Neuronal stem cell (in vitro differentiated cells): ENCODE results near the gene TBX1.

Experiments
- DNase-seq: peaks from one replicate; pipeline ENCODE4 v3.0.0-alpha.2; 2013; ENCODE audit warnings: low spot score
- H2AFZ ChIP-seq: one replicate; pipeline ENCODE4 v1.6.1; 2013; ENCODE audit warnings: mild to moderate bottlenecking, low read length, inconsistent platforms
- H2AK5ac ChIP-seq: 2 replicates; pipeline ENCODE4 v1.6.1; 2013; ENCODE audit warnings: low read depth, mild to moderate bottlenecking, inconsistent platforms, low read length, moderate library complexity, mixed read lengths
- H2BK120ac ChIP-seq: 2 replicates; pipeline ENCODE4 v1.6.1; 2013; ENCODE audit warnings: low read depth, mild to moderate bottlenecking, inconsistent platforms, low read length, moderate library complexity, mixed read lengths
- H2BK12ac ChIP-seq: one replicate; pipeline ENCODE4 v1.6.1; 2013; ENCODE audit warnings: low read length, inconsistent platforms
- H2BK15ac ChIP-seq: 2 replicates; pipeline ENCODE4 v1.6.1; 2013; ENCODE audit warnings: mild to moderate bottlenecking, low read length, inconsistent platforms, mixed read lengths
- H2BK5ac ChIP-seq: one replicate; pipeline ENCODE4 v1.6.1; 2013; ENCODE audit warnings: inconsistent platforms, mild to moderate bottlenecking, low read length, moderate library complexity
- H3K14ac ChIP-seq: one replicate; pipeline ENCODE4 v1.6.1; 2013; ENCODE audit warnings: low read length, inconsistent platforms
- H3K18ac ChIP-seq: 2 replicates; pipeline ENCODE4 v1.6.1; 2013; ENCODE audit warnings: low read length, inconsistent platforms
- H3K23ac ChIP-seq: 2 replicates; pipeline ENCODE4 v1.6.1; 2013; ENCODE audit warnings: low read depth, mild to moderate bottlenecking, mixed read lengths, low read length, inconsistent platforms; ENCODE audit not compliant: poor library complexity
- H3K27ac ChIP-seq: replicated peaks from 3 replicates; pipeline ENCODE4 v1.5.1; 2013; ENCODE audit warnings: low read length, inconsistent platforms
- H3K27me3 ChIP-seq, 3 experiments: 2 replicates each; pipeline ENCODE4 v1.6.1; 2013; ENCODE audit warnings: low read length in 3 of 3, mild to moderate bottlenecking in 2 of 3, inconsistent platforms in 1 of 3, low read depth in 1 of 3, mixed read lengths in 1 of 3, moderate library complexity in 1 of 3; ENCODE audit not compliant: control insufficient read depth in 3 of 3, insufficient read depth in 3 of 3
- H3K36me3 ChIP-seq, 2 donors: replicated peaks in 1 of 2; 2 replicates each; pipeline ENCODE4 v1.6.1; 2013; ENCODE audit warnings: low read length in 2 of 2; ENCODE audit not compliant: control insufficient read depth in 2 of 2, insufficient read depth in 2 of 2
- H3K4ac ChIP-seq: 2 replicates; pipeline ENCODE4 v1.6.1; 2013; ENCODE audit warnings: inconsistent platforms, mild to moderate bottlenecking, low read length, moderate library complexity
- H3K4me1 ChIP-seq, 2 donors: 1 replicate in 1 of 2; 2 replicates in 1 of 2; pipeline ENCODE4 v1.6.1; 2013; ENCODE audit warnings: low read length in 2 of 2, low read depth in 1 of 2; ENCODE audit not compliant: control insufficient read depth in 2 of 2, insufficient read depth in 1 of 2
- H3K4me2 ChIP-seq: one replicate; pipeline ENCODE4 v1.6.1; 2013; ENCODE audit warnings: mild to moderate bottlenecking, low read length, inconsistent platforms; ENCODE audit not compliant: insufficient read depth, poor library complexity, severe bottlenecking
- H3K4me3 ChIP-seq, 2 donors: 2 replicates each; pipeline ENCODE4 v1.5.1; 2013; ENCODE audit warnings: low read length in 2 of 2, mild to moderate bottlenecking in 2 of 2, inconsistent platforms in 1 of 2, moderate library complexity in 1 of 2
- H3K79me1 ChIP-seq: one replicate; pipeline ENCODE4 v1.6.1; 2013; ENCODE audit warnings: low read depth, mild to moderate bottlenecking, inconsistent platforms, low read length, moderate library complexity
- H3K9ac ChIP-seq: one replicate; pipeline ENCODE4 v1.6.1; 2013; ENCODE audit warnings: mild to moderate bottlenecking, low read depth, low read length, inconsistent platforms; ENCODE audit not compliant: poor library complexity
- H3K9me3 ChIP-seq, 2 donors: replicated peaks in 1 of 2; 2 replicates each; pipeline versions ENCODE3 to v1.6.1; 2013; ENCODE audit warnings: low read length in 2 of 2, mild to moderate bottlenecking in 2 of 2, inconsistent platforms in 1 of 2, low read depth in 1 of 2, mixed read lengths in 1 of 2, moderate library complexity in 1 of 2; ENCODE audit not compliant: control insufficient read depth in 2 of 2, insufficient read depth in 1 of 2
- H4K8ac ChIP-seq: one replicate; pipeline ENCODE4 v1.6.1; 2013; ENCODE audit warnings: low read depth, mild to moderate bottlenecking, inconsistent platforms, low read length, moderate library complexity
- H4K91ac ChIP-seq: one replicate; pipeline ENCODE4 v1.6.1; 2013; ENCODE audit warnings: low read length, low read depth, mild to moderate bottlenecking, inconsistent platforms; ENCODE audit not compliant: poor library complexity
- WGBS, 2 donors: extraction: QIAGEN DNeasy Blood & Tissue Kit; methylation state at CpG; one replicate each; pipeline ENCODE4 v1.1.7; 2013; ENCODE audit warnings: missing lambda C conversion rate in 2 of 2, mixed read lengths in 1 of 2; ENCODE audit not compliant: insufficient read length in 2 of 2, insufficient replicate concordance in 1 of 2; ENCODE audit errors: extremely low coverage in 2 of 2; 5-methylcytosine and 5-hydroxymethylcytosine counted together

The TBX1 gene

DNA sequence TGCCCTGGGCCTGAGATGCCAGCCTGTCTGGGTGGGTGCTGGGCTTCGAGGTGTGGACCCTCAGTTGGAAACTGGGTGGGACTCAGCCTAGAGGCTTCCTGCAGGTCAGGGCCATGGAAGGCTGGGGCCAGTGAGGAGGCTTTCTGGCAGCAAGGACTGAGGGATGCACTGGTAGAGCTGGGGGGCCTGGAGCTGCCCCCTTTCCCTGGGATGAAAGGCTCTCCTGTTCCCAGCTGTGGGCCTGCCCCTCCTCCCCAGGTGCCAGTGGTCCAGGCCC lies 43.8 kb upstream of the TBX1 start:
- H2BK5ac ChIP-seq = no peak overlapping the region
- H3K9ac ChIP-seq = no peak overlapping the region
- H2BK12ac ChIP-seq = no peak overlapping the region
- H2AK5ac ChIP-seq = peak overlapping the region; percentile 56
- peak overlapping the region; percentile 38 for H3K14ac ChIP-seq
- H3K27me3 ChIP-seq = peaks cover 31 to 80% (median 73%) of the 10 kb centered on the region in 3 experiments
- H3K4me1 ChIP-seq = peaks cover 8 to 15% of the 10 kb centered on the region in 2 donors
- H3K79me1 ChIP-seq = peaks cover 8% of the 10 kb centered on the region
- H3K4me2 ChIP-seq = no peak overlapping the region
- H3K27ac ChIP-seq = no peak overlapping the region
- WGBS, 2 donors = no CpG with 5 or more reads among the region's 1 CpG
- H3K18ac ChIP-seq = no peak overlapping the region
- H3K23ac ChIP-seq = peak overlapping the region; percentile 65
- H4K91ac ChIP-seq = no peak overlapping the region
- H3K4ac ChIP-seq = no peak overlapping the region
- H3K9me3 ChIP-seq = peaks cover 9 to 14% of the 10 kb centered on the region in 2 donors
- no peak overlapping the region for H2BK120ac ChIP-seq
- peaks cover 0 to 7% of the 10 kb centered on the region in 2 donors for H3K36me3 ChIP-seq
- H3K4me3 ChIP-seq = no peak overlapping the region
- DNase-seq = no peak
- H4K8ac ChIP-seq = no peak overlapping the region
- no peak overlapping the region for H2AFZ ChIP-seq
- no peak overlapping the region for H2BK15ac ChIP-seq

DNA sequence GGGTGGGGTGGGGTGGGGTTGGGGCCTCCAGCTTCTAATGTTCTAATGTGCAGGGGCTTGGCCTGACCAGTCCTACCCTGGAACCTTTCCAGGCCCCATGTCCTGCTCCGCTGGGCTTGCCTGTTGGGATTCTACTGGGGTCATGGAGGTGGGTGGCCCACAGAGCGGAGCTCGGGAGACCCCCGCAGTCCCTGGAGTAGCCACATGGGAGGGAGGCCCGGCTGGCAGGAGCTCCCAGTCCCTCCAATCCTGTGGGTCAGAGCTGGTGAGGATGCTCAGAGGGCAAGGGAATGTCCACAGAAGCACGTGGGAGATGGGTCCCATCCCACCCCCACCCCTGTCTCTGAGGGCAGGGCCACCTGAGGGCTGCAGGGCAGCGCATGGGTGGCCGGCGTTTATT lies 43.4 kb upstream of the TBX1 start:
- H3K23ac ChIP-seq = peak overlapping the region; percentile 99
- H3K4me1 ChIP-seq = peaks cover 8 to 16% of the 10 kb centered on the region in 2 donors
- peak overlapping the region; percentile 95 for H2AK5ac ChIP-seq
- H3K4me2 ChIP-seq = peak overlapping the region; percentile 100
- no peak overlapping the region for H4K91ac ChIP-seq
- H2BK5ac ChIP-seq = no peak overlapping the region
- H3K4ac ChIP-seq = no peak overlapping the region
- H3K27ac ChIP-seq = no peak overlapping the region
- peaks cover 9 to 14% of the 10 kb centered on the region in 2 donors for H3K9me3 ChIP-seq
- H3K36me3 ChIP-seq = peaks cover 0 to 7% of the 10 kb centered on the region in 2 donors
- H3K9ac ChIP-seq = no peak overlapping the region
- H3K79me1 ChIP-seq = peaks cover 8% of the 10 kb centered on the region
- H4K8ac ChIP-seq = no peak overlapping the region
- H3K18ac ChIP-seq = peak overlapping the region; percentile 98
- no peak overlapping the region for H2AFZ ChIP-seq
- no peak overlapping the region for H3K4me3 ChIP-seq
- peak overlapping the region; percentile 98 for H2BK12ac ChIP-seq
- H2BK15ac ChIP-seq = peak overlapping the region; percentile 98
- no peak overlapping the region for H3K14ac ChIP-seq
- no CpG with 5 or more reads among the region's 9 CpGs for WGBS, 2 donors
- H2BK120ac ChIP-seq = peak overlapping the region; percentile 72
- no peak for DNase-seq
- H3K27me3 ChIP-seq = peaks cover 33 to 80% (median 77%) of the 10 kb centered on the region in 3 experiments

DNA sequence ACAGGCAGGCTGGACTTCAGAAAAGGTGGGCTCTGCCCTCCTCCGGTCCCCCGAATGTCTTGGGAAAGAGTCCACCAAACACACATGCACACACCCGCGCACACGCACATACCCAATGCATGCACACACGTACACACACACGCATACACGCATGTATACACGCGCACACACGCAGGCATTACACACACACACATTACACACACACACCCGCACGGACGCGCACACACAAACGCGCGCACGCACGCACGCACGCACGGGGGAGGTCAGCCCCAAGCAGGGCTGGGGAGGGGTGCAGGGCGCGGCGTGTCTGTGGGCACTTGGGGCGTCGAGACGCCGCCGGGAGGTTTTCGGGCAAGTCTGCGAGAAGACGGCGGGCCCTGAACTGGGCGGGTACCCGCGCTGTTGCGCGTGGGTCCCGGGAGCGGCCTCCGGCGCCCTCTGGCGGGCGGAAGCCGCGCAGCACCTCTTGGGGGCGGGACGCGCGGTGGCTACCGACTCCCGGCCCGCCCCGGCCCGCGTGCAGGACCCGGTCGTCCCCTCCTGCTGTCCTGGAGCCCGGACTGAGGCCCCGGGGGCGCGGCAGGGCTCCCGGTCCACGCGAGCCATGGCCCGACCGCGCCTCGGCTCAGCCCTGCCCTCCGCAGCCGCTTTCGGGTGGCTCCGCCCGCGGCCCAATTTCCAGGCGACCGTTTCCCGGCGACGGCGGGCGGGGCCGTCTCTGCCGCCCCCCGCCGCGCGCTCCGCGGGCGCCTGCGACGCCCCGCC lies 42.7 kb upstream of the TBX1 start:
- peaks cover 6% of the 10 kb centered on the region for H3K79me1 ChIP-seq
- H3K23ac ChIP-seq = peak overlapping the region; percentile 99
- peak overlapping the region; percentile 94 for H3K14ac ChIP-seq
- H3K9ac ChIP-seq = peak overlapping the region; percentile 90
- H3K18ac ChIP-seq = peak overlapping the region; percentile 99
- WGBS, 2 donors = no CpG with 5 or more reads among the region's 96 CpGs
- H2AFZ ChIP-seq = peak overlapping the region; percentile 98
- peak overlapping the region; percentile 98 for H2BK15ac ChIP-seq
- peak overlapping the region; percentile 98 for H2BK12ac ChIP-seq
- H3K36me3 ChIP-seq = peaks cover 0 to 7% of the 10 kb centered on the region in 2 donors
- peak overlapping the region; percentile 44 to 80 for H3K4me3 ChIP-seq
- peak overlapping the region; percentile 99 for H3K4ac ChIP-seq
- H3K9me3 ChIP-seq = peaks cover 9 to 14% of the 10 kb centered on the region in 2 donors
- H3K27me3 ChIP-seq = peaks cover 39 to 81% (median 81%) of the 10 kb centered on the region in 3 experiments
- peak overlapping the region; percentile 95 for H2AK5ac ChIP-seq
- peak overlapping the region; percentile 72 for H2BK120ac ChIP-seq
- DNase-seq = no peak
- H4K91ac ChIP-seq = no peak overlapping the region
- H3K4me1 ChIP-seq = peaks cover 14 to 23% of the 10 kb centered on the region in 2 donors
- peak overlapping the region; percentile 98 for H4K8ac ChIP-seq
- peak overlapping the region; percentile 87 for H2BK5ac ChIP-seq
- H3K4me2 ChIP-seq = peak overlapping the region; percentile 100
- no peak overlapping the region for H3K27ac ChIP-seq

DNA sequence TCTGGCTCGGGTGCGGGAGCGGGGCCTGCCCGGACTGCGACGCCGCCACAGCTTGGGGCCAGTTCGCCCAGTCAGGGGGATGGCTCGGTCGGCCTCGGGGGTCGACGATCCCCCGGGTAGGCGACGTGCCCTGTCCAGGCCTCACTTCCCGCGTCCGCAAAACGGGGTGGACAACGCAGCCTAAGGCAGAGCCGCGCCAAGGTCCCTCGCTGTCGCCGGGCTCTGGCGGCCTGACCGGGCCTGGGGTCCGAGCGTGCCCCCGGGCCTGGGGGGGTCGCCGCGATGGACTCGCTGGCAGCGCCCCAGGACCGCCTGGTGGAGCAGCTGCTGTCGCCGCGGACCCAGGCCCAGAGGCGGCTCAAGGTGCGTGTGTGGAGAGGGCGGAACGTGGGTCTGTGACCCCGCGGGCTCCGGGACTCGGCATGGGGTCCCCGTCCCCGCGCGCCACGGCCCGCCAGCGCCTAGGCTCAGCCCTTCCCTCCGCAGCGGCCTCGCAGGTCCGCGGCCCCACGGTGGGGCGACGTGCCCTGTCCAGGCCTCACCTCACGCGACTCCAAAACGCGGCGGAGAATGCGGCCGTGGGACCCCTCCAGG lies 42.0 kb upstream of the TBX1 start:
- Histone ChIP-seq H3K4me3 (peak overlapping the region; percentile 44 to 80), H3K18ac (peak overlapping the region; percentile 99), H2BK5ac (peak overlapping the region; percentile 87), H3K9me3 (peaks cover 9 to 14% of the 10 kb centered on the region in 2 donors), H3K4me1 (peaks cover 17 to 27% of the 10 kb centered on the region in 2 donors), H2AK5ac (peak overlapping the region; percentile 92), H3K27ac (no peak overlapping the region), H2BK120ac (peak overlapping the region; percentile 54), H2BK12ac (no peak overlapping the region), H3K14ac (peak overlapping the region; percentile 56), H3K9ac (peak overlapping the region; percentile 90), H3K4ac (peak overlapping the region; percentile 66), H3K23ac (peak overlapping the region; percentile 99), H2AFZ (peak overlapping the region; percentile 98), H4K91ac (no peak overlapping the region), H4K8ac (no peak overlapping the region), H3K4me2 (peak overlapping the region; percentile 100), H3K79me1 (peaks cover 6% of the 10 kb centered on the region), H2BK15ac (peak overlapping the region; percentile 98), H3K27me3 (peaks cover 46 to 81% (median 81%) of the 10 kb centered on the region in 3 experiments), H3K36me3 (peaks cover 0 to 7% of the 10 kb centered on the region in 2 donors)
- DNase-seq = no peak
- WGBS, 2 donors = no CpG with 5 or more reads among the region's 70 CpGs
